ENCODE measurements around the gene CDKN2AIPNL.

- no peak for TF ChIP-seq RAD21 (IDR thresholded peaks at IDR 0.05; ENCODE audit: low read length)
- no peak for TF ChIP-seq CTCF (conservative IDR thresholded peaks at IDR 0.05; ENCODE audit: low read depth, low read length)
- no peak for TF ChIP-seq POLR2A (IDR thresholded peaks at IDR 0.05; ENCODE audit: low read depth, low read length)
- TF ChIP-seq MAFK (IDR thresholded peaks at IDR 0.05; ENCODE audit: low read depth, low read length): no peak
- no peak for TF ChIP-seq BHLHE40 (IDR thresholded peaks at IDR 0.05; ENCODE audit: low read depth, low read length)
Observed at GRCh38 chr5:134451225-134451935, 39.7 kb upstream of the CDKN2AIPNL start.
